RKO (cell line): ENCODE measurements around the gene SCD5.

Experiments used
- DNase-seq: peaks from one replicate; pipeline ENCODE4 v3.0.0-alpha.2; 2016; ENCODE audit warnings: low spot score

The SCD5 gene

DNA sequence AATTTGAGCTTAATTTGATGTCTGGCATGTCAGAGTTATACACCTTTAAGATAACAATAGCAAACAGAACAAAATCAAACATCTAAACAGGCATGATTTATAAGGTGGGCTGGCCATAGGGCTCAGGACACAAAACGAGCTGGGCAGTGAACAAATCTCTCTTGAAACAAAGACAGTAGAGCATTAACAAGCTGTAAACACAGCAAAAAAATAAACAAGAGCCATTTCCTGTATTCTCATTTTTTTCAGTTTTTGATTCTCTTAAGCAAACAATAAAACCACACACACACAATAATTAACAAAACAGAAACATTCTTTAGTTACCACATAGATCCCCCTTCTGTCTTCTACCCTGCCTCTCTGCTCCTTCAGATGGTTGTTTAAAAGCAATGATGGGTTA lies 168.5 kb downstream of the SCD5 start:
- DNase-seq, result no peak

DNA sequence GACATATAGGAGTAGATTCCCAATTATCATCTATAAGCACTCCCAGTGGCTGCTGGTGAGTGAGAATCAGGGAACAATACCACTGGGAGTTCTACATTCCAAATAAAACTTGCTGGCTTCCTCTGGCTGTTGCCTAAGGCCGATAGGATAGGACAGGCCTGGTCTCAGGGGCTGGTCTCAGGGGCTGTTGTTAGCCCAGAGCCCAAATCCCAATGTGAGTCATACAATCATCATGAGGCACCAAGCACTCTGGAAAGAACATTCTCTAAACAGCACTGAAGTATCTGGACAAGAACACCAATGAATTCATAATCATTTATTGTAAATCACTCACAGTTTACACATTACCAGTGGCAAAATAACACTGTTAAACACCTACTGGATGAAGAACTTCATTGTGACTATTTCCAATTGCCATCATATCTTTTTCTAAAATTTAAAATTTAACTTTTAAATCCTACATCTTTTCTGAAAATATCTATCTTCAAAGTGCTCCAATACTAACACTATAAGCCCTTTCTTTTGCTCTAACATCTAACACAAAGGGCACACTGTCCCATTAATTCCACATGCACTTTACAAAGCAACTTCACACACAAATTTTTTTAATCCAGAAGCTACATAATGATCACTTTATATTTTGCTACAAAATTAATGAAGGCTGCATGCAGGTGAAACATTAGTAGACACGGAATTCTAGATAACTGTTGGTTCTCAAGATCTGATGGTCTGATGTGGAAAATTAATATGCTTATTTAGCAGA lies 169.2 kb downstream of the SCD5 start:
- DNase-seq, result no peak

DNA sequence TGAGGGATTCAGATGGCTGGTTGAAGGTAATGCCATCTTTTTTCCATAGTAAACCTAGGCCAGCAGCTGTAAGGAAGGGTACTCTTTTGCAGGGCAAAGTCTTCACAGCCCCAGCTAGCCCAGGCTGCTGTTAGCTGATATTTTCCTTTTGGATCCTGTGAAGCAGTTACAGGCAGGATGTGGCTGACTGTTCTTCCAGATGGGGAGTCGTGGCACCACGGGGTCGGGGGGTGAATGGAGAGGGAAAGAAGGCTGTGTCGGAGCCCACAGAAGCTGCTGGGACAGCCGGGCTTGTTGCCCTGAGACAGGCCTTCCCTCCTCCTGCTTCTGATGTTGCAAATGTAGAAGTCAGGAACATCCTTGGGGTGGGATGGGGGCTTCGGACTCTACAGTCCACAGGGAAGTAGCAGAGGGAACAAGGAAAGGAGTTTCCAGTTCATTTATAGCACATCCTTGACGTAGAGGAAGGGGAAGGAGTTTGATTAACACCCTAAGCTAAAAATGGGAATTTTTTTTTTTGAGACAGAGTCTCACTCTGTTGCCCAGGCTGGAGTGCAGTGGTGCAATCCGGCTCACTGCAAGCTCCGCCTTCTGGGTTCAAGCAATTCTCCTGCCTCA lies 172.2 kb downstream of the SCD5 start:
- no peak for DNase-seq

DNA sequence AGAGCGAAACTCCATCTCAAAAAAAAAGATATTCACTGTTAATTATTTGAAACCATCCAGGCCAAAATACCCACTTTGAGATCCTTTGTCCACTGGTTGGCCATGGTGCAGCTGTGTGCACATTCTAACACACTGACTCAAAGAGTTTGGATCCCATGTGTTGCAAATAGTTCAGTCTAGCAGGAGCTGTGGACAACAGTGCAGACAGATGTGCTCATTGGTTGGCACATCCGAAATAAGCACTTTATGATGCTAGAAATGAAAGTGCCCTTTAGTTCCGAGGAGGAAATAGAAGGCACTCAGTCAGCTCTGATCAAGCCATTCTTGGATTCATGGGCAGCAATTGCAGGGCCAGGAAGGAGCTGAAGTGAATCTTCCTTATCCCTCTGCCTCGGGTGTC lies 173.8 kb downstream of the SCD5 start:
- no peak for DNase-seq

- DNase-seq, result no peak
Observed at GRCh38 chr4:82623121-82623683, 175.4 kb downstream of the SCD5 start.

DNA sequence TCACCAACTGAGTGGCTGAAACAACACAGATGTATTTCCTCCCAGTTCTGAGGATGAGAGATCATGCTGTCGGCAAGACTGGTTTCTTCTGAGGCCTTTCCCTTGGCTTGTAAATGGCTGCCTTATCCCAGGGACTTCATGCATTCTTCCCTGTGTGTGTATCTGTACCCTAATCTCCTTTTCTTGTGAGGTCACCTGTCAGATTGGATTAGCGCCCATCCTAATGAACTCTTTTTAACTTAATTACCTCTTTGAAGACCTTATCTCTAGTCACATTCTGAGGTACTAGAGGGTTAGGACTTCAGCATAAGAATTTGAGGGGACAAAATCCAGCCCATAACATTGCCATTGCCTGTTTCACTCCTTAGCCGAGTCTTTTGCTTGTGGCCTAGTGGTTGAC lies 177.3 kb downstream of the SCD5 start:
- no peak for DNase-seq

DNA sequence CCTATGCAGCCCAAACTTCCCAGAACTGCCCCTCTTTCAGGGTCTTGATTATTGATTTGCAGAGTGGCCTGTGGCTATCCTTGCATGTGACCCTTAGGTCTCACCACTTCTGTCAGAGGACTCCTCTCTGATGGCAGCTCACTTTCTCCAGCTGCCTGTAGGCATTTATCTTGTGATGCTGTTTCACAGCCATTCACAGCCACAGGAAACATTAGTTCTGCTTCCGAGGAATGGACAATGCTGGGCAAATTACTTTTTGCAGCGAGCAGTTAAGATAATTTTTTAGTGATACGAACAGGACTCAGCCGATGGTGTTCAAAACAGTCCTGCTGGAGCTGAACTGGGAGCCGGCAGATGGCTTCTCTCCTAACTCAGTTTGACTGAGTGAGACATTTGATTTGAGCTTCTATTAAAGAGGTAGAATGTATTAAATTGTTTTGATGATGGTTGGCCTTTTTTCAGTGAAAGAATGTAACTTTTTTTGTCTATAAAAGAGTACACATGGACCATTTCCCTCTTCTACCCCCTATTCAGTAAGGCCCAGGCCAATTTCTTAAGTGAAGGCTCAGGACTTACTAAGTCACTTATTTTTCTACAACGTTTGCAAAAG lies 178.4 kb downstream of the SCD5 start:
- DNase-seq, result no peak

GRCh38 chr4:82618103-82618720 lies 180.4 kb downstream of the SCD5 start:
- no peak for DNase-seq

DNA sequence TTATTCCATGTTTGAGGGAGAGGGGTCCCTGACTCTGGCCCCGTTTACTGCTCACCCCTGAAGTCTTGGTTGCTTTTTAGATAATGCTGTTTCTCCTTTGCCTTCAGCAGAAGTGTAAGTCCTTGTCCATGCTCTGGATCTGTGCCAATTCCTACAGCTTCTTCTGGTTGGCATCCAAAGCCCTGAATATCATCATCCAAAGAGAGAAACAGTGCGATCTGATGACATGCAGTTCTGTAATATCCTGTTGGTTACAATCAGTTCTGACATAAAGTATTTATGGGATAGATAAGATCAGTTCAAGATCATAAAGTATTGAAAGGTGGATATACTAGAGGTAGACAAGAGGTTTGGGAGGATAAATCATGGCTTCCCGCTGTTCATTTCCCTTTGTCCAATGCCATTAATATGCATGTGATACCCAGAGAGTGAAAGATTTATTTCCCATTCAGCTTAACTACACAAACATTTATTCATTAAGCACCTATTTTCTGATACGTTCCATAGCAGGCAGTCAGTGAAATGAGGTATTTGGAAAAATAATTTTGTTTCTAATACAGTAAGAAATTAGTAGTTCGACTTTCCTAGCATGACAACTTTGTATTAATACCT lies 183.7 kb downstream of the SCD5 start:
- DNase-seq, result no peak

DNA sequence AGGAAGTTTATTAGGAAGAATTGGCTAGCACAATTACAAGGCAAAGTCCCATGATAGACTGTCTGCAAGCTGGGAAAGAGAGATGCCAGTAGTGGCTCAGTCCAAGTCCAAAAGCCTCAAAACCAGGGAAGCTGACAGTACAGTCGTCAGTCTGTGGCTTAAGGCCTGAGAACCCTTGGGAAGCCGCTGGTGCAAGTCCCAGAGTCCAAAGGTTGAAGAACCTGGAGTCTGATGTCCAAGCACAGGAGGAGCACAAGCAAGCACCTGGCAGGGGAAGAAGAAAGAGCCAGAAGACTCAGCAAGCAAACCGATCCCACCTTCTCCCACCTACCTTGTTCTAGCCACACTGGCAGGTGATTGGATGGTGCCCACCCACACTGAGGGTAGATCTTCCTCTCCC lies 185.5 kb downstream of the SCD5 start:
- no peak for DNase-seq

GRCh38 chr4:82611982-82612381 lies 186.6 kb downstream of the SCD5 start:
- DNase-seq, result no peak

- DNase-seq, result no peak
Observed at GRCh38 chr4:82611527-82611926, 187.1 kb downstream of the SCD5 start.

GRCh38 chr4:82610041-82610440 lies 188.6 kb downstream of the SCD5 start:
- no peak for DNase-seq

- DNase-seq, result no peak
Observed at GRCh38 chr4:82606622-82607021, 192.0 kb downstream of the SCD5 start.

GRCh38 chr4:82604522-82604921 lies 194.1 kb downstream of the SCD5 start:
- DNase-seq, result no peak

GRCh38 chr4:82601242-82602015 lies 197.2 kb downstream of the SCD5 start:
- no peak for DNase-seq

GRCh38 chr4:82599336-82599735 lies 199.3 kb downstream of the SCD5 start:
- no peak for DNase-seq

DNA sequence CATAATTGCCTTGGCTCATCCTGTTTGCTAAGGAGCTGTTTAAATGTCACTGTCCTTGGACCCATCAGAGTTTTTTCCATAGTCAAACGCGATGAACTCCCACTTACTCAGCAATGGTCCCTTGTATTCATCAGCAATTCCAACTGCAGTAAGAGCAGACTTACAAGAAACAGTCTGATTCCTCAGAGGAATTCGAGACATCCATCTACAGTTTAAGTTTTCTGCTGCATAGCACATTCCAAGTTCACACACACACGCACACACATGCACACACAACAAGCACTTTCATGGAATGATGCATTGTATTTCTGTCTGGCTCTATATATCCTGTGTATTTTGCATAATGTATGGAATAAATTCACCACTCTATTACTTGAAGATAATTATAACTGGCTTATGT lies 204.1 kb downstream of the SCD5 start:
- no peak for DNase-seq

DNA sequence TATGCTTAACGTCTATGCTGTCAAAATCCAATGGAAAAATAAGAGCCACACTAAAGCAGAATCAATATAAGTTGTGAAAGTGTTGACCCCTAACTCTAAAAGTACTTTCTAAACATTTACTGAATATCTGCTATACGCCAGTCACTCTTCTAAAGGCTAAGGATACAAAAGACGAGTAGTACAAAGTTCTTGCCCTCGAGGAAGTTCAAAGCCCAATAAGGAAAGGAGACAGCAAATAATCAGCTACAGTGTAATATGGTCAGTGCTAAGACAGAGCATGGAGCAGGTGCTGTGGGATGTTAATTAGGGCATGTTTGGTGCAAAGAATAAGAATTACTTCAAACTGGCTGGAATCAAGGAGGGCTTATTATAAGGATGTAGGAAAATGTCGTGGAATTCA lies 205.2 kb downstream of the SCD5 start:
- DNase-seq, result no peak

GRCh38 chr4:82592639-82593038 lies 206.0 kb downstream of the SCD5 start:
- DNase-seq, result no peak

- no peak for DNase-seq
Observed at GRCh38 chr4:82591592-82591991, 207.0 kb downstream of the SCD5 start.

DNA sequence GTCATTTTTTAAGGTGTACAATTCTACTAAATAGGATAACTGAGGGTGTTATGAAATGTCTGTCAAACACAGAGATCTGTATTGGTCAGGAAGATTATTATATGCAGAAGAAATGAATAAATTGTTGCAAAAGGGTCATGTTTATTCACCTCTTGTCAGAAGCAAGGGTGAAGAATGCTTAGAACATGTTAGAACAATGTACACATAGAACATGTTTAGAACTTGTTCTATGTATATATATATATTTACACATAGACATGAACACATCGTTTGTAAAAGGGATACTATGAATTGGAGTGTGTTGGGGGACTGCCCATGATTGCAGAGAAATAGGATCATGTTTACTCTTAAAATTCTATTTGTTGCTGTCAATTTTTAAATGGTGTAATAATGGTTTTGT lies 208.8 kb downstream of the SCD5 start:
- DNase-seq, result no peak
